ENCODE results near the gene KIF18B. TPM values are rescaled to one million over a fixed set of nuclear protein-coding genes. Genes with fewer than 3 reads are reported as not detected.

Gene KIF18B
- total and polyA plus RNA-seq, 5 donors from 2014 or later, result 0.19 to 0.60 (median 0.37) TPM; not detected in 1

GRCh38 chr17:44902135-44902760 is 45.3 kb downstream of the KIF18B start:
- Mint-ChIP-seq H3K4me1 (peaks cover 5 to 21% (median 17%) of the 10 kb centered on the region in 4 donors), H3K27ac (no peak overlapping the region), H3K9me3 (peaks cover 0 to 2% (median 0%) of the 10 kb centered on the region in 7 donors), H3K4me3 (peak overlapping the region in 1 of 4 donors; percentile 77), H3K36me3 (no peaks in the 10 kb centered on the region), H3K27me3 (peaks cover 26% of the 10 kb centered on the region)
- no peaks in the 10 kb centered on the region for H3K9me3 ChIP-seq (ENCODE audit: control insufficient read depth in 2 of 2, low read length in 2 of 2)
- H3K27ac ChIP-seq (ENCODE audit: insufficient read depth, low read length, poor library complexity, severe bottlenecking), result no peak overlapping the region
- DNase-seq (no peak), ATAC-seq (ENCODE audit: low read depth in 2 of 2) (no peak)
- H3K27me3 ChIP-seq (ENCODE audit: control insufficient read depth, insufficient read depth, low read length), result peaks cover 3% of the 10 kb centered on the region
- H3K36me3 ChIP-seq (ENCODE audit: control insufficient read depth, insufficient read depth, low read length), result no peaks in the 10 kb centered on the region
- peaks cover 24% of the 10 kb centered on the region for H3K4me1 ChIP-seq (ENCODE audit: control insufficient read depth, insufficient read depth, low read length, poor library complexity, severe bottlenecking)
- no peak overlapping the region for H3K4me3 ChIP-seq (ENCODE audit: low read depth, low read length)

- Mint-ChIP-seq H3K27me3 (peaks cover 26% of the 10 kb centered on the region), H3K36me3 (no peaks in the 10 kb centered on the region), H3K4me3 (peak overlapping the region in 2 of 4 donors; percentile 72 to 77), H3K27ac (peak overlapping the region in 1 of 3 donors; percentile 25), H3K4me1 (peaks cover 5 to 24% (median 18%) of the 10 kb centered on the region in 4 donors), H3K9me3 (peaks cover 0 to 2% (median 0%) of the 10 kb centered on the region in 7 donors)
- no peak for ATAC-seq (ENCODE audit: low read depth in 2 of 2)
- Histone ChIP-seq H3K27me3 (ENCODE audit: control insufficient read depth, insufficient read depth, low read length) (peaks cover 3% of the 10 kb centered on the region), H3K27ac (ENCODE audit: insufficient read depth, low read length, poor library complexity, severe bottlenecking) (no peak overlapping the region), H3K4me3 (ENCODE audit: low read depth, low read length) (no peak overlapping the region), H3K36me3 (ENCODE audit: control insufficient read depth, insufficient read depth, low read length) (no peaks in the 10 kb centered on the region), H3K9me3 (ENCODE audit: control insufficient read depth in 2 of 2, low read length in 2 of 2) (no peaks in the 10 kb centered on the region), H3K4me1 (ENCODE audit: control insufficient read depth, insufficient read depth, low read length, poor library complexity, severe bottlenecking) (peaks cover 26% of the 10 kb centered on the region)
- no peak for DNase-seq
These were observed 46.1 kb downstream of the KIF18B start for GRCh38 chr17:44901411-44901921.

DNA sequence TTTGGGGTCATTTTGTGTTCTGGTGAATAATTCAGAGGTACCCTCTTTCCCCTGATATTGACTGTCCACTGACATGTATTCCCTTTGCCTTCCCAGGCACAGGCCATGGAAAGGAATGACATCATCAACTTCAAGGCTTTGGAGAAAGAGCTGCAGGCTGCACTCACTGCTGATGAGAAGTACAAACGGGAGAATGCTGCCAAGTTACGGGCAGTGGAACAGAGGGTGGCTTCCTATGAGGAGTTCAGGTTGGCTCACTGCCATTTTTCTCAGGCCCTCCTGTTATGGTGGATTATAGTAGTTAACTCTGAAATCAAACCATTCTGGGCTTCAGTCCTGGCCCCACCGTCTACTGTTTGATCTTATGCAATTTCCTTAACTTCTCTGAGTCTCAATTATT is 46.7 kb downstream of the KIF18B start:
- peak overlapping the region in 2 of 3 donors; percentile 25 to 100 for H3K27ac Mint-ChIP-seq
- DNase-seq (no peak), ATAC-seq (ENCODE audit: low read depth in 2 of 2) (no peak)
- Histone ChIP-seq H3K36me3 (ENCODE audit: control insufficient read depth, insufficient read depth, low read length) (no peaks in the 10 kb centered on the region), H3K27me3 (ENCODE audit: control insufficient read depth, insufficient read depth, low read length) (peaks cover 3% of the 10 kb centered on the region), H3K9me3 (ENCODE audit: control insufficient read depth in 2 of 2, low read length in 2 of 2) (no peaks in the 10 kb centered on the region), H3K4me1 (ENCODE audit: control insufficient read depth, insufficient read depth, low read length, poor library complexity, severe bottlenecking) (peaks cover 30% of the 10 kb centered on the region), H3K4me3 (ENCODE audit: low read depth, low read length) (no peak overlapping the region), H3K27ac (ENCODE audit: insufficient read depth, low read length, poor library complexity, severe bottlenecking) (no peak overlapping the region)
- H3K4me3 Mint-ChIP-seq, result peak overlapping the region in 2 of 4 donors; percentile 44 to 77
- H3K27me3 Mint-ChIP-seq, result peaks cover 26% of the 10 kb centered on the region
- peaks cover 5 to 30% (median 20%) of the 10 kb centered on the region in 4 donors for H3K4me1 Mint-ChIP-seq
- H3K36me3 Mint-ChIP-seq, result peaks cover 3% of the 10 kb centered on the region
- H3K9me3 Mint-ChIP-seq, result peaks cover 0 to 2% (median 0%) of the 10 kb centered on the region in 7 donors

- peaks cover 3% of the 10 kb centered on the region for H3K27me3 ChIP-seq (ENCODE audit: control insufficient read depth, insufficient read depth, low read length)
- DNase-seq (peak; percentile 87 to 97 (median 95)), ATAC-seq (ENCODE audit: low read depth in 2 of 2) (peak; percentile 90 to 92)
- Mint-ChIP-seq H3K27ac (peak within 1 kb of the TSS; percentile 99 to 100 (median 100)), H3K36me3 (peaks cover 14% of the 10 kb centered on the region), H3K4me3 (peak within 1 kb of the TSS; percentile 87 to 99 (median 95)), H3K4me1 (peaks cover 9 to 37% (median 22%) of the 10 kb centered on the region in 4 donors), H3K9me3 (peaks cover 0 to 3% (median 0%) of the 10 kb centered on the region in 7 donors), H3K27me3 (peaks cover 22% of the 10 kb centered on the region)
- H3K27ac ChIP-seq (ENCODE audit: insufficient read depth, low read length, poor library complexity, severe bottlenecking), result peak within 1 kb of the TSS; percentile 96
- no peaks in the 10 kb centered on the region for H3K9me3 ChIP-seq (ENCODE audit: control insufficient read depth in 2 of 2, low read length in 2 of 2)
- H3K4me3 ChIP-seq (ENCODE audit: low read depth, low read length), result peak within 1 kb of the TSS; percentile 98
- H3K36me3 ChIP-seq (ENCODE audit: control insufficient read depth, insufficient read depth, low read length), result peaks cover 3% of the 10 kb centered on the region
- peaks cover 30% of the 10 kb centered on the region for H3K4me1 ChIP-seq (ENCODE audit: control insufficient read depth, insufficient read depth, low read length, poor library complexity, severe bottlenecking)
These were observed 48.3 kb downstream of the KIF18B start, which contains the start of gene EFTUD2 for GRCh38 chr17:44899074-44899782. TSS of gene EFTUD2 (minus strand) at chr17:44899445. CDS start at chr17:44894521, 4,924 bp downstream.

GRCh38 chr17:44898768-44899073 is 48.9 kb downstream of the KIF18B start:
- no peak for DNase-seq
- H3K27me3 Mint-ChIP-seq, result peaks cover 22% of the 10 kb centered on the region
- H3K27ac Mint-ChIP-seq, result peak overlapping the region; percentile 99 to 100 (median 100)
- Histone ChIP-seq H3K9me3 (ENCODE audit: control insufficient read depth in 2 of 2, low read length in 2 of 2) (no peaks in the 10 kb centered on the region), H3K27me3 (ENCODE audit: control insufficient read depth, insufficient read depth, low read length) (peaks cover 3% of the 10 kb centered on the region), H3K4me1 (ENCODE audit: control insufficient read depth, insufficient read depth, low read length, poor library complexity, severe bottlenecking) (peaks cover 30% of the 10 kb centered on the region), H3K27ac (ENCODE audit: insufficient read depth, low read length, poor library complexity, severe bottlenecking) (peak overlapping the region; percentile 96), H3K4me3 (ENCODE audit: low read depth, low read length) (peak overlapping the region; percentile 98), H3K36me3 (ENCODE audit: control insufficient read depth, insufficient read depth, low read length) (peaks cover 7% of the 10 kb centered on the region)
- peaks cover 14% of the 10 kb centered on the region for H3K36me3 Mint-ChIP-seq
- peak overlapping the region; percentile 87 to 99 (median 95) for H3K4me3 Mint-ChIP-seq
- peaks cover 9 to 37% (median 22%) of the 10 kb centered on the region in 4 donors for H3K4me1 Mint-ChIP-seq
- ATAC-seq (ENCODE audit: low read depth in 2 of 2), result no peak
- peaks cover 0 to 3% (median 0%) of the 10 kb centered on the region in 7 donors for H3K9me3 Mint-ChIP-seq

DNA sequence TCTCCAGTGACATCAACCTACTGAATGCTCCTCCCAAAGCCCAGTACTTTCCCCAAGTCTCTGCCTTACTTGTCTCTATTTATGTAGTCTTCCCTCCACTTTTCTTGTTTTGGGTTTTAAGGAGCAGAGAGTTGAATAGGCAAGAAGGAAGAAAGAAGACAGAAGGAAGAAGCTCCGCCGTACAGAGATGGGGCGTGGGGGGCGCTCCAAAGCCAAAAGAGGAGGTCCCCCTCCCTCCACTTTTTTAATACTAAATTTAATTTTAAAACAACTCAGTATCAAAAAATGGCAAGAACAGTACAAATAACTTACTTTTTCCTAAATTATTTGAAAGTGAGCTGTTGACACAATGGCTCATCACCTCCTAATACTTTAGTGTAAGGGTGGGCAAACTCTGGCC is 52.9 kb downstream of the KIF18B start:
- no peak overlapping the region for H3K27ac Mint-ChIP-seq
- ATAC-seq (ENCODE audit: low read depth in 2 of 2) (no peak), DNase-seq (no peak)

DNA sequence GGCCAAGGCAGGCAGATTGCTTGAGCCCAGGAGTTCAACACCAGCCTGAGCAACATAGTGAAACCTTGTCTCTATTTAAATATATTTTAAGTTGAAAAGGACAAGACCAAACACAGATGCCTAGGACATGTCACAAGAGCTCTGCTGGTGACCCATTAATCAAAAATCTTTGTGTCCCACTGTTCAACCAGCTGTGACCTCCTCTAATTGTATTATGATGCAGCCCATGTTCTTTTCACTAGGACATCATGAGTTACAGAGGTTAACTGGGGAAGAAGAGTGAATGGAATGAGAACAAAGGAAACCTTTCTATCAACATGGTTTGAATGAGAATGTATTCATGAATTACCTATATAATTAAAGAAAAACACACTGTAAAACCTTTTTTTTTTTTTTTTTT is 55.3 kb downstream of the KIF18B start:
- peaks cover 0 to 1% (median 0%) of the 10 kb centered on the region in 7 donors for H3K9me3 Mint-ChIP-seq
- no peak overlapping the region for H3K27ac Mint-ChIP-seq
- no peak for ATAC-seq (ENCODE audit: low read depth in 2 of 2)
- H3K4me3 Mint-ChIP-seq, result no peak overlapping the region
- peaks cover 29% of the 10 kb centered on the region for H3K36me3 Mint-ChIP-seq
- Histone ChIP-seq H3K36me3 (ENCODE audit: control insufficient read depth, insufficient read depth, low read length) (peaks cover 44% of the 10 kb centered on the region), H3K4me3 (ENCODE audit: low read depth, low read length) (no peak overlapping the region), H3K27me3 (ENCODE audit: control insufficient read depth, insufficient read depth, low read length) (no peaks in the 10 kb centered on the region), H3K9me3 (ENCODE audit: control insufficient read depth in 2 of 2, low read length in 2 of 2) (no peaks in the 10 kb centered on the region), H3K27ac (ENCODE audit: insufficient read depth, low read length, poor library complexity, severe bottlenecking) (no peak overlapping the region), H3K4me1 (ENCODE audit: control insufficient read depth, insufficient read depth, low read length, poor library complexity, severe bottlenecking) (peaks cover 25% of the 10 kb centered on the region)
- no peak for DNase-seq
- peaks cover 13 to 34% (median 16%) of the 10 kb centered on the region in 4 donors for H3K4me1 Mint-ChIP-seq
- no peaks in the 10 kb centered on the region for H3K27me3 Mint-ChIP-seq

More for the DNA sequence above, 52.9 kb downstream of the KIF18B start:
- H3K4me3 Mint-ChIP-seq, result peak overlapping the region in 1 of 4 donors; percentile 35
- H3K9me3 ChIP-seq (ENCODE audit: control insufficient read depth in 2 of 2, low read length in 2 of 2), result no peaks in the 10 kb centered on the region
- H3K27me3 ChIP-seq (ENCODE audit: control insufficient read depth, insufficient read depth, low read length), result no peaks in the 10 kb centered on the region
- H3K9me3 Mint-ChIP-seq, result peaks cover 0 to 3% (median 0%) of the 10 kb centered on the region in 7 donors
- peaks cover 20 to 48% (median 25%) of the 10 kb centered on the region in 4 donors for H3K4me1 Mint-ChIP-seq
- H3K4me1 ChIP-seq (ENCODE audit: control insufficient read depth, insufficient read depth, low read length, poor library complexity, severe bottlenecking), result peaks cover 28% of the 10 kb centered on the region
- H3K27ac ChIP-seq (ENCODE audit: insufficient read depth, low read length, poor library complexity, severe bottlenecking), result no peak overlapping the region
- H3K4me3 ChIP-seq (ENCODE audit: low read depth, low read length), result no peak overlapping the region
- peaks cover 29% of the 10 kb centered on the region for H3K36me3 Mint-ChIP-seq
- H3K36me3 ChIP-seq (ENCODE audit: control insufficient read depth, insufficient read depth, low read length), result peaks cover 35% of the 10 kb centered on the region
- H3K27me3 Mint-ChIP-seq, result peaks cover 5% of the 10 kb centered on the region
